Activated CD4-positive, alpha-beta T cell treated with anti-CD3 and anti-CD28 coated beads, Interleukin-2, amount 10 ng/mL, durations not matched to agents 24 days and 14 days (primary cell): ENCODE measurements around the gene ZNF548. TPM values are rescaled to one million over a fixed set of nuclear protein-coding genes. Genes with fewer than 3 reads are reported as not detected.
A peak's percentile ranks its signal among the peaks of the same experiment; 100 is the strongest.
"Not testable (repeated sequence)": the region's sequence is repeated elsewhere in the genome, so short reads cannot be mapped to it uniquely, and the experiment has no call there.

Source experiments
- DNase-seq: peaks from one replicate; pipeline ENCODE4 v3.0.0; 2022
- H3K27ac Mint-ChIP-seq: one replicate; pipeline ENCODE4 v1.8.0; 2022; ENCODE audit warnings: mild to moderate bottlenecking, mixed read lengths
- H3K27me3 Mint-ChIP-seq: one replicate; pipeline ENCODE4 v1.8.0; 2022; ENCODE audit warnings: mixed read lengths
- H3K36me3 Mint-ChIP-seq: one replicate; pipeline ENCODE4 v1.8.0; 2022; ENCODE audit warnings: low read depth, mild to moderate bottlenecking, mixed read lengths
- H3K4me1 Mint-ChIP-seq: one replicate; pipeline ENCODE4 v1.8.0; 2021; ENCODE audit warnings: mixed read lengths
- H3K4me3 Mint-ChIP-seq: one replicate; pipeline ENCODE4 v1.8.0; 2022; ENCODE audit warnings: mild to moderate bottlenecking, moderate library complexity, mixed read lengths
- H3K9me3 Mint-ChIP-seq: one replicate; pipeline ENCODE4 v1.8.0; 2021; ENCODE audit warnings: mixed read lengths
- intact Hi-C: fragments of 100-400 bp; cut with micrococcal nuclease; formaldehyde crosslinking; loops from one replicate; pipeline ENCODE4 v1.15.1; 2023
- total RNA-seq: library from RNA; stranded (reverse); gene quantifications from 2 replicates; pipeline ENCODE4 v1.2.3, GENCODE V29; 2022

The ZNF548 gene
- total RNA-seq, 1 donor from 2014 or later = 12.7 TPM

- no peak overlapping the region for H3K4me3 Mint-ChIP-seq
- peaks cover 27% of the 10 kb centered on the region for H3K9me3 Mint-ChIP-seq
- H3K36me3 Mint-ChIP-seq = peaks cover 70% of the 10 kb centered on the region
- H3K27ac Mint-ChIP-seq = no peak overlapping the region
- intact Hi-C loops = no loop called here
- no peaks in the 10 kb centered on the region for H3K27me3 Mint-ChIP-seq
- no peak for DNase-seq
- no peaks in the 10 kb centered on the region for H3K4me1 Mint-ChIP-seq
Observed at GRCh38 chr19:57374179-57374578, 15.5 kb upstream of the ZNF548 start.

- H3K9me3 Mint-ChIP-seq = peaks cover 27% of the 10 kb centered on the region
- H3K27ac Mint-ChIP-seq, intact Hi-C loops: not testable (repeated sequence)
Observed at GRCh38 chr19:57374647-57375046, 15.0 kb upstream of the ZNF548 start.

DNA sequence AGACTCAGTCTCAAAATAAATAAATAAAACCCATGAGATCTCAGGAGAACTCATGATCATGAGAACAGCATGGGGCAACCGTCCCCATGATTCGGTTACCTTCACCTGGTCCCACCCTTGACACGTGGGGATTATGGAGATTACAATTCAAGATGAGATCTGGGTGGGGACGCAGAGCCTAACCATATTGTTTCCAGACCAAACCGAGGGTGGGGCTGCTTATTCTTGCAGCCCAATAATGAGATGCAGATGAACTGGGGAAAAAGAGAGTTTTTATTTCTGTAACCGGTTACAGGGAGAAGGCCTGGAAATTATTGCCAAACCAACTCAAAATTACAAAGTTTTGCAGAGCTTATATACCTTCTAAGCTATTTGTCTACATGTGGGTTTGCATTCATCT, 13.5 kb upstream of the ZNF548 start:
- no peak overlapping the region for H3K27ac Mint-ChIP-seq

More at GRCh38 chr19:57374647-57375046, 15.0 kb upstream of the ZNF548 start:
- not testable (repeated sequence) for H3K27me3 Mint-ChIP-seq, H3K4me3 Mint-ChIP-seq, DNase-seq, H3K4me1 Mint-ChIP-seq
- peaks cover 72% of the 10 kb centered on the region for H3K36me3 Mint-ChIP-seq

GRCh38 chr19:57377498-57378146, 12.0 kb upstream of the ZNF548 start:
- Mint-ChIP-seq H3K4me3 (no peak overlapping the region), H3K27me3 (no peaks in the 10 kb centered on the region), H3K4me1 (no peaks in the 10 kb centered on the region), H3K27ac (no peak overlapping the region), H3K36me3 (peaks cover 54% of the 10 kb centered on the region), H3K9me3 (peaks cover 26% of the 10 kb centered on the region)
- DNase-seq = no peak
- intact Hi-C loops = no loop called here

More for the DNA sequence above, 13.5 kb upstream of the ZNF548 start:
- DNase-seq = no peak
- intact Hi-C loops = no loop called here
- peaks cover 69% of the 10 kb centered on the region for H3K36me3 Mint-ChIP-seq
- H3K4me1 Mint-ChIP-seq = no peaks in the 10 kb centered on the region
- no peaks in the 10 kb centered on the region for H3K27me3 Mint-ChIP-seq
- H3K4me3 Mint-ChIP-seq = no peak overlapping the region
- peaks cover 33% of the 10 kb centered on the region for H3K9me3 Mint-ChIP-seq

DNA sequence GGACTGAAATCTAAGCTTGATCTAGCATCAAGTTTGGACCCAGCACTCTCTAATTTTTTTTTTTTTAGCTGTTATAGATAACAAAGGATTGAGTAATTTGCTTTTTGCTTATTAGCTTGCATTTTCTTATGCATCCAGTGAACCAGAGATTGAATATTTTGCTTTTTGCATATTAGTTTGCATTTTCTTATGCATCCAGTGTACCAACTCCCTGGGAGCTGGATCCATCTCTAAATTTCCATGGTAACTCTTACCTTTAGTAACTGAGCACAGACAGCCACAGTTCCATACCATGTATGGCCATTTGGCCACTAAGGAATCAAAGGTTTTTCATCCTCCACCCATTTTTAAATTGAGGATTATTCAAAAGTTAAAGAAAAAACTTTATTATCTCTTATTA, 8.7 kb upstream of the ZNF548 start:
- Mint-ChIP-seq H3K27me3 (no peaks in the 10 kb centered on the region), H3K4me3 (no peak overlapping the region), H3K27ac (no peak overlapping the region), H3K9me3 (peaks cover 19% of the 10 kb centered on the region), H3K36me3 (peaks cover 28% of the 10 kb centered on the region), H3K4me1 (no peaks in the 10 kb centered on the region)
- DNase-seq = no peak
- intact Hi-C loops = no loop called here

DNA sequence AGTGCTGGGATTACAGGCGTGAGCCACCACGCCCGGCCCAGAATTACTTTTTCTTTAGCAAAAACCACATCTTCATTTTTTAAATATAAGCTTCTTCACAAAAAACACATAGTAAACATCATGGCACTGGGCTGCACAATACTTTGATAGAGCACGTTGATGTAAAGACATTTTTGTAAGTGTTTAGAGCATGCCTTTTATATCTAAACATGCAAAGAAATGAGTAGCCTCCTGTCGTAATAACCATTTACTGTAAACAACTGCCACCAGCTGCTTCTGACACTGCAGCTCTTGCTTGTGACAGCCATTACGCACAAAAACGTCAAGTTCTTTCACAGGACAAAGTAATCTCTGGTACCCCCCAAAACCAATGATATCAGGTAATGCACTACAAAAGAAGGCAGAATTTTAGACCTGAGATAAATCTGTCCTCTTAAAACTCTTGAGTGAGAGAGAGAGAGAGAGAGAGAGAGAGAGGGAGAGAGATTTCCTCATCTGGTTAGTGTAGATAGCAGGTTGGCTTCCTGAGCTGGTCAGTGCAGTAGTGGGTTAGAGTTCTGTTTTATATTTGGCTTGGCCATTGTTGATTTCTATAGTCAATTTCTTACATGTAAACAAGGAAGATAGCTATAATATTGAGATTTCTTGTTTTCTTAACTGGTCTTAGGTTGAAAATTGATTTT, 6.7 kb upstream of the ZNF548 start:
- H3K36me3 Mint-ChIP-seq = peaks cover 11% of the 10 kb centered on the region
- H3K27me3 Mint-ChIP-seq = no peaks in the 10 kb centered on the region
- H3K27ac Mint-ChIP-seq = no peak overlapping the region
- intact Hi-C loops = no loop called here
- H3K9me3 Mint-ChIP-seq = peaks cover 30% of the 10 kb centered on the region
- H3K4me1 Mint-ChIP-seq = no peaks in the 10 kb centered on the region
- H3K4me3 Mint-ChIP-seq = no peak overlapping the region
- DNase-seq = no peak

GRCh38 chr19:57389194-57389729, 392 bp upstream of the ZNF548 start:
- DNase-seq = peak; percentile 56
- H3K27ac Mint-ChIP-seq = peak overlapping the region; percentile 96
- peaks cover 23% of the 10 kb centered on the region for H3K4me1 Mint-ChIP-seq
- no peaks in the 10 kb centered on the region for H3K27me3 Mint-ChIP-seq
- H3K4me3 Mint-ChIP-seq = peak overlapping the region; percentile 87
- H3K36me3 Mint-ChIP-seq = peaks cover 38% of the 10 kb centered on the region
- intact Hi-C loops = loop anchor here (1.0 to 5.0 kb wide), 11 partner anchors 22 to 244 kb away; partner anchors contain the start of genes TRAPPC2B, ZNF17, ZNF211 and ZNF304
- peaks cover 35% of the 10 kb centered on the region for H3K9me3 Mint-ChIP-seq

GRCh38 chr19:57395710-57396109, 6.1 kb downstream of the ZNF548 start:
- no peak overlapping the region for H3K27ac Mint-ChIP-seq

GRCh38 chr19:57398868-57399267, 9.2 kb downstream of the ZNF548 start:
- intact Hi-C loops = no loop called here
- Mint-ChIP-seq H3K4me1 (peaks cover 2% of the 10 kb centered on the region), H3K9me3 (peaks cover 68% of the 10 kb centered on the region), H3K4me3 (no peak overlapping the region), H3K27me3 (no peaks in the 10 kb centered on the region), H3K36me3 (peaks cover 74% of the 10 kb centered on the region), H3K27ac (no peak overlapping the region)
- no peak for DNase-seq

More at GRCh38 chr19:57395710-57396109, 6.1 kb downstream of the ZNF548 start:
- Mint-ChIP-seq H3K36me3 (peaks cover 89% of the 10 kb centered on the region), H3K4me3 (no peak overlapping the region), H3K27me3 (no peaks in the 10 kb centered on the region), H3K4me1 (peaks cover 9% of the 10 kb centered on the region), H3K9me3 (peaks cover 62% of the 10 kb centered on the region)
- intact Hi-C loops = no loop called here
- DNase-seq = no peak

GRCh38 chr19:57403737-57404563, 14.3 kb downstream of the ZNF548 start:
- H3K4me1 Mint-ChIP-seq = no peaks in the 10 kb centered on the region
- peaks cover 22% of the 10 kb centered on the region for H3K9me3 Mint-ChIP-seq
- DNase-seq = no peak
- no peak overlapping the region for H3K27ac Mint-ChIP-seq
- no peaks in the 10 kb centered on the region for H3K27me3 Mint-ChIP-seq
- intact Hi-C loops = no loop called here
- H3K36me3 Mint-ChIP-seq = peaks cover 23% of the 10 kb centered on the region
- H3K4me3 Mint-ChIP-seq = no peak overlapping the region

DNA sequence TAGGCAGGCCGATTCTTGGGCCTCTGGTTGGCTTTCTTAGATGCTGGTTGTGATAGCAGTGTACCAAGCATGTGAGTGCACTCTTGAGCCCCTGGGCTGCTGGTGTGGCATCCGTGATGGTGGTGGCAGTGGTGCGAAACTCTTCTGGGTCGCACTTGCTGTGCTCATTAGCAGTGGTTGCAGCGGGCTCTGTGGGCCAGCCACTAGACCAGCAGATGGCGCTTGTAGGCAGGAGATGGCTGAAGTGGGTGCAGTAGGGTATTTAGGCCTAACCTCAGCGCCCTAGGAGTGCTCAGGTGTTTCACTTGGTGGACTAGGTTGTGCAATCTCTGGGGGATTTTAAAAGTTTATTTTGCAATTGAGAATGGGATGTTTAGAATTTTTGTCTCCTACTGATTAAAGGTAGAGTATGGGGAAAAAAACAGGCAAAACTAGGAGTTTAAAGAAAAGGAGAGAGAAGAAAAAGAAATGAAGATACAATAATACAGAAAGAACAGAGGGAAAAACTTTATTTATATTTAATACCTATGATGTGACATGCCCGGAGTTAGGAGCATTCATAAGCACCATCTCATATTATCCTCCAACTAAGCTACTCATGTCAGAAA, 17.0 kb downstream of the ZNF548 start:
- peak; percentile 88 for DNase-seq
- H3K27me3 Mint-ChIP-seq = no peaks in the 10 kb centered on the region
- no peak overlapping the region for H3K27ac Mint-ChIP-seq
- peaks cover 7% of the 10 kb centered on the region for H3K4me1 Mint-ChIP-seq
- no peak overlapping the region for H3K4me3 Mint-ChIP-seq
- intact Hi-C loops = loop anchor here (1.0 kb wide), 2 partner anchors 29 to 749 kb away; partner anchors contain the start of gene ZNF749
- H3K36me3 Mint-ChIP-seq = peaks cover 7% of the 10 kb centered on the region
- peaks cover 11% of the 10 kb centered on the region for H3K9me3 Mint-ChIP-seq

DNA sequence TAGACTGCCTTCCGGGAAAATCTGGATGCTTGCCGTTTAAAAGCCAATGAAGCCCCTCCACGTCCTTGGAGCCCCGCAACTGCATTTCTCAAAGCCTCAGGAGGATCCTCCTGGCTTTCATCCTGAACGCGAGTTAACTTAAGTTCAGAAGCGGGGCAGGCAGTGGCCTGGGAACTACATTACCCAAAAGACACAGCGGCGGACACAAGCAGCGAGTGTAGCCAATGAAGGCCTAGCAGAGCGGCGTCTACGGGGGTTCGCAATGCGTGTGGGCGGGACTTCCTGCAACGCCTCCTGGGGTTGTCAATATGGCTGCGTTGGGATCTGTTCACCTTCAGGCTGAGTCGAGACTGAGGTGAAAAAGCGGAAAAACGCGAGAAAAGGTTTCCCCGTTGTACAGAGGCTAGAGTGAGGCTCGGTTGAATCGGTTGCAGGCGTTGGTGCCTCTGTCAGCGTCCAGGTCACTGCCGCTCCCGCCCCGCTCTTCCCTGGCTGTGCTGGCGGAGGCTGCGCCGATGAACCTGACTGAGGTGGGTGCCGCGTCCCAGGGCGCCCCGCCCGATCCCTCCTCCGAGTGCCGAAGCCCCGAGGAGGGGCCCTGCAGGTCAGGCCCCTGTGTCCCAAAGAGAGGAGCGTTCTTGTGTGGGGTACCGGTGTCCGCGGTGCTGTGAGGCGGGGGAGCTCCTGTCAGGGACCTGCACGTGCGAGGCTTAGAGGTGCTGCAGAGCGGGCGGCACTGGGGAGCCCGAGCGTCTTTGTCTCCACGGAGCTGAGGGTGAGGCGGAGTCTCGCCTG, 21.4 kb downstream of the ZNF548 start, which contains the start of gene ZNF17:
Gene ZNF17 (plus strand): TSS at position 285 of the 795 bp plus-strand sequence. CDS start 2,455 bp downstream, outside the sequence.
- H3K36me3 Mint-ChIP-seq = peaks cover 35% of the 10 kb centered on the region
- DNase-seq = peak; percentile 97
- H3K9me3 Mint-ChIP-seq = peaks cover 19% of the 10 kb centered on the region
- peak within 1 kb of the TSS; percentile 94 for H3K4me3 Mint-ChIP-seq
- intact Hi-C loops = loop anchor here (1.0 to 10.0 kb wide), 10 partner anchors 22 to 771 kb away; partner anchors contain the start of genes TRAPPC2B, ZIK1, ZNF419 and ZNF460
- H3K27me3 Mint-ChIP-seq = no peaks in the 10 kb centered on the region
- peak within 1 kb of the TSS; percentile 80 for H3K27ac Mint-ChIP-seq
- H3K4me1 Mint-ChIP-seq = peaks cover 14% of the 10 kb centered on the region
